ENCODE results near the gene LNX2. TPM values are rescaled to one million over a fixed set of nuclear protein-coding genes. Genes with fewer than 3 reads are reported as not detected.

The LNX2 gene
- total and polyA plus RNA-seq, 5 donors, result 4.5 to 15.3 (median 10.4) TPM

GRCh38 chr13:27528908-27529307 is 91.4 kb downstream of the LNX2 start:
- H3K27me3 ChIP-seq (ENCODE audit: control insufficient read depth, insufficient read depth), result no peaks in the 10 kb centered on the region
- no peaks in the 10 kb centered on the region for H3K9me3 ChIP-seq (ENCODE audit: control insufficient read depth, low read length)
- no peak overlapping the region for H3K27ac ChIP-seq (ENCODE audit: low read length)
- H3K4me3 ChIP-seq (ENCODE audit: low read length), result no peak overlapping the region
- DNase-seq, result no peak
- no peak for ATAC-seq
- H3K4me1 ChIP-seq (ENCODE audit: control insufficient read depth, insufficient read depth, low read length), result no peaks in the 10 kb centered on the region
- 88% methylated on average over 6 of the region's 6 CpGs for WGBS
- intact Hi-C loops (cut with DNase I), result loop anchor here in 1 of 4 donors (10.0 kb wide), 1 partner anchor 296 kb away; no protein-coding TSS in a partner anchor

- no peak for DNase-seq
- WGBS, result 28% methylated on average over 3 of the region's 3 CpGs
- H3K27ac ChIP-seq (ENCODE audit: low read length), result no peak overlapping the region
- ATAC-seq, result no peak
- H3K4me1 ChIP-seq (ENCODE audit: control insufficient read depth, insufficient read depth, low read length), result no peaks in the 10 kb centered on the region
- no peaks in the 10 kb centered on the region for H3K27me3 ChIP-seq (ENCODE audit: control insufficient read depth, insufficient read depth)
- no peaks in the 10 kb centered on the region for H3K9me3 ChIP-seq (ENCODE audit: control insufficient read depth, low read length)
- H3K4me3 ChIP-seq (ENCODE audit: low read length), result no peak overlapping the region
- intact Hi-C loops (cut with DNase I), result loop anchor here in 1 of 4 donors (10.0 kb wide), 1 partner anchor 298 kb away; no protein-coding TSS in a partner anchor
Observed at GRCh38 chr13:27526516-27526915, 93.8 kb downstream of the LNX2 start.

GRCh38 chr13:27524981-27525975 is 95.1 kb downstream of the LNX2 start:
- WGBS, result 87% methylated on average over 14 of the region's 14 CpGs
- no peak for ATAC-seq
- no peak overlapping the region for H3K4me3 ChIP-seq (ENCODE audit: low read length)
- DNase-seq, result no peak
- H3K9me3 ChIP-seq (ENCODE audit: control insufficient read depth, low read length), result no peaks in the 10 kb centered on the region
- no peak overlapping the region for H3K27ac ChIP-seq (ENCODE audit: low read length)
- no peaks in the 10 kb centered on the region for H3K4me1 ChIP-seq (ENCODE audit: control insufficient read depth, insufficient read depth, low read length)
- no peaks in the 10 kb centered on the region for H3K27me3 ChIP-seq (ENCODE audit: control insufficient read depth, insufficient read depth)
- intact Hi-C loops (cut with DNase I), result loop anchor here in 1 of 4 donors (10.0 kb wide), 1 partner anchor 300 kb away; no protein-coding TSS in a partner anchor

GRCh38 chr13:27523346-27524073 is 96.8 kb downstream of the LNX2 start:
- DNase-seq (no peak), ATAC-seq (peak in 1 of 2 donors; percentile 52)
- Histone ChIP-seq H3K27ac (ENCODE audit: low read length) (no peak overlapping the region), H3K4me1 (ENCODE audit: control insufficient read depth, insufficient read depth, low read length) (no peaks in the 10 kb centered on the region), H3K4me3 (ENCODE audit: low read length) (no peak overlapping the region), H3K27me3 (ENCODE audit: control insufficient read depth, insufficient read depth) (no peaks in the 10 kb centered on the region), H3K9me3 (ENCODE audit: control insufficient read depth, low read length) (no peaks in the 10 kb centered on the region)
- WGBS, result 56% methylated on average over 4 of the region's 4 CpGs
- intact Hi-C loops (cut with DNase I), result loop anchor here in 1 of 4 donors (10.0 kb wide), 1 partner anchor 301 kb away; no protein-coding TSS in a partner anchor

GRCh38 chr13:27522847-27523246 is 97.5 kb downstream of the LNX2 start:
- no peak overlapping the region for H3K4me3 ChIP-seq (ENCODE audit: low read length)
- ATAC-seq (no peak), DNase-seq (no peak)
- 53% methylated on average over 4 of the region's 4 CpGs for WGBS
- H3K27ac ChIP-seq (ENCODE audit: low read length), result no peak overlapping the region
- no peaks in the 10 kb centered on the region for H3K4me1 ChIP-seq (ENCODE audit: control insufficient read depth, insufficient read depth, low read length)
- intact Hi-C loops (cut with DNase I), result loop anchor here in 1 of 4 donors (10.0 kb wide), 1 partner anchor 302 kb away; no protein-coding TSS in a partner anchor
- H3K9me3 ChIP-seq (ENCODE audit: control insufficient read depth, low read length), result no peaks in the 10 kb centered on the region
- no peaks in the 10 kb centered on the region for H3K27me3 ChIP-seq (ENCODE audit: control insufficient read depth, insufficient read depth)

- Histone ChIP-seq H3K9me3 (ENCODE audit: control insufficient read depth, low read length) (no peaks in the 10 kb centered on the region), H3K4me1 (ENCODE audit: control insufficient read depth, insufficient read depth, low read length) (no peaks in the 10 kb centered on the region), H3K4me3 (ENCODE audit: low read length) (no peak overlapping the region), H3K27ac (ENCODE audit: low read length) (no peak overlapping the region), H3K27me3 (ENCODE audit: control insufficient read depth, insufficient read depth) (no peaks in the 10 kb centered on the region)
- intact Hi-C loops (cut with DNase I), result no loop called here
- DNase-seq, result no peak
- WGBS, result 75% methylated on average over 1 of the region's 1 CpG
- ATAC-seq, result no peak
Observed at GRCh38 chr13:27516103-27516502, 104.2 kb downstream of the LNX2 start.

- Histone ChIP-seq H3K27ac (ENCODE audit: low read length) (no peak overlapping the region), H3K9me3 (ENCODE audit: control insufficient read depth, low read length) (no peaks in the 10 kb centered on the region), H3K4me3 (ENCODE audit: low read length) (no peak overlapping the region), H3K27me3 (ENCODE audit: control insufficient read depth, insufficient read depth) (no peaks in the 10 kb centered on the region), H3K4me1 (ENCODE audit: control insufficient read depth, insufficient read depth, low read length) (no peaks in the 10 kb centered on the region)
- ATAC-seq (no peak), DNase-seq (no peak)
- intact Hi-C loops (cut with DNase I), result no loop called here
- 73% methylated on average over 5 of the region's 5 CpGs for WGBS
Observed at GRCh38 chr13:27510082-27510481, 110.2 kb downstream of the LNX2 start.

- H3K9me3 ChIP-seq (ENCODE audit: control insufficient read depth, low read length), result no peaks in the 10 kb centered on the region
- ATAC-seq, result no peak
- DNase-seq, result no peak
- 91% methylated on average over 9 of the region's 9 CpGs for WGBS
- no peak overlapping the region for H3K4me3 ChIP-seq (ENCODE audit: low read length)
- no peak overlapping the region for H3K27ac ChIP-seq (ENCODE audit: low read length)
- H3K27me3 ChIP-seq (ENCODE audit: control insufficient read depth, insufficient read depth), result no peaks in the 10 kb centered on the region
- intact Hi-C loops (cut with DNase I), result loop anchor here in 1 of 4 donors (10.0 kb wide), 1 partner anchor 426 kb away; no protein-coding TSS in a partner anchor
- peaks cover 3% of the 10 kb centered on the region for H3K4me1 ChIP-seq (ENCODE audit: control insufficient read depth, insufficient read depth, low read length)
Observed at GRCh38 chr13:27508802-27509201, 111.5 kb downstream of the LNX2 start.

- H3K9me3 ChIP-seq (ENCODE audit: control insufficient read depth, low read length), result no peaks in the 10 kb centered on the region
- H3K4me3 ChIP-seq (ENCODE audit: low read length), result no peak overlapping the region
- 89% methylated on average over 3 of the region's 3 CpGs for WGBS
- ATAC-seq (no peak), DNase-seq (no peak)
- H3K27me3 ChIP-seq (ENCODE audit: control insufficient read depth, insufficient read depth), result no peaks in the 10 kb centered on the region
- H3K27ac ChIP-seq (ENCODE audit: low read length), result no peak overlapping the region
- intact Hi-C loops (cut with DNase I), result loop anchor here in 1 of 4 donors (10.0 kb wide), 1 partner anchor 429 kb away; no protein-coding TSS in a partner anchor
- peaks cover 3% of the 10 kb centered on the region for H3K4me1 ChIP-seq (ENCODE audit: control insufficient read depth, insufficient read depth, low read length)
Observed at GRCh38 chr13:27505792-27506191, 114.5 kb downstream of the LNX2 start.

- 92% methylated on average over 5 of the region's 5 CpGs for WGBS
- no peak for ATAC-seq
Observed at GRCh38 chr13:27504868-27505194, 115.5 kb downstream of the LNX2 start.

More at GRCh38 chr13:27504868-27505194, 115.5 kb downstream of the LNX2 start:
- H3K4me1 ChIP-seq (ENCODE audit: control insufficient read depth, insufficient read depth, low read length), result peaks cover 3% of the 10 kb centered on the region
- H3K27ac ChIP-seq (ENCODE audit: low read length), result no peak overlapping the region
- no peak for DNase-seq
- H3K4me3 ChIP-seq (ENCODE audit: low read length), result no peak overlapping the region
- no peaks in the 10 kb centered on the region for H3K27me3 ChIP-seq (ENCODE audit: control insufficient read depth, insufficient read depth)
- intact Hi-C loops (cut with DNase I), result loop anchor here in 1 of 4 donors (10.0 kb wide), 1 partner anchor 430 kb away; no protein-coding TSS in a partner anchor
- no peaks in the 10 kb centered on the region for H3K9me3 ChIP-seq (ENCODE audit: control insufficient read depth, low read length)
